Endothelial cell of umbilical vein (primary cell): ENCODE data around the gene SNRPA. TPM values are rescaled to one million over a fixed set of nuclear protein-coding genes. Genes with fewer than 3 reads are reported as not detected.

ENCODE experiments used
- BruUV-seq: library from RNA; stranded (reverse); fragments of 400-500 nt; replicated peaks from 2 replicates; lab custom pipeline; 2021; lab: Mats Ljungman, UMichigan
- CTCF ChIA-PET: fragments of 300-600, 350-600 bp; sonication (Branson Sonifier 250); formaldehyde crosslinking; loops from one replicate; lab custom pipeline; 2021; ENCODE audit warnings: antibody characterized with exemption, inconsistent platforms; lab: Charles Lee
- POLR2A ChIA-PET: fragments of 300-600, 350-600 bp; sonication (Branson Sonifier 250); formaldehyde crosslinking; loops from one replicate; lab custom pipeline; 2021; ENCODE audit warnings: antibody characterized with exemption, inconsistent platforms; lab: Charles Lee
- DNase-seq: peaks from one replicate; pipeline ENCODE4 v3.0.0-alpha.2; 2011; ENCODE audit warnings: low read depth, low spot score
- FAIRE-seq: peaks from 2 replicates; lab custom pipeline; 2011; peaks lifted over from hg19 to GRCh38; lab: Jason Lieb, UNC
- H2AFZ ChIP-seq: 2 replicates; pipeline ENCODE4 v1.6.0; 2012; ENCODE audit warnings: low read depth, low read length, control low read depth, inconsistent platforms
- H3K27ac ChIP-seq: 2 replicates; pipeline ENCODE4 v1.5.1; 2011; ENCODE audit warnings: low read depth, mild to moderate bottlenecking, control low read depth, low read length, moderate library complexity; ENCODE audit not compliant: insufficient read depth
- H3K27me3 ChIP-seq, 2 experiments: 2 replicates each; pipeline versions ENCODE4 v1.6.0 to v1.6.1; 2011; ENCODE audit warnings: low read length in 2 of 2, mixed read lengths in 1 of 2; ENCODE audit not compliant: control insufficient read depth in 2 of 2, insufficient read depth in 2 of 2
- H3K36me3 ChIP-seq, 2 experiments: 2 replicates in 1 of 2; 3 replicates in 1 of 2; pipeline ENCODE4 v1.5.1; 2011; ENCODE audit warnings: low read length in 2 of 2, mild to moderate bottlenecking in 1 of 2, moderate library complexity in 1 of 2; ENCODE audit not compliant: control insufficient read depth in 2 of 2, insufficient read depth in 2 of 2; ENCODE audit errors: extremely low read depth in 1 of 2
- H3K4me1 ChIP-seq: 3 replicates; pipeline ENCODE4 v1.5.1; 2011; ENCODE audit warnings: mild to moderate bottlenecking, low read length; ENCODE audit not compliant: control insufficient read depth, insufficient read depth; ENCODE audit errors: extremely low read depth
- H3K4me2 ChIP-seq: 2 replicates; pipeline ENCODE4 v1.6.1; 2011; ENCODE audit warnings: low read length, control low read depth, mixed read lengths; ENCODE audit not compliant: insufficient read depth
- H3K4me3 ChIP-seq, 3 experiments: fragments of 200-600 bp in 1 of 3; sonication (generic), shearing (Covaris generic) in 1 of 3; replicated peaks in 1 of 3; 2 replicates each; pipeline ENCODE4 v1.5.1; 2011 to 2016; ENCODE audit warnings: control low read depth in 3 of 3, low read length in 3 of 3, mild to moderate bottlenecking in 2 of 3, inconsistent platforms in 1 of 3, low read depth in 1 of 3, moderate library complexity in 1 of 3; ENCODE audit not compliant: insufficient read depth in 1 of 3
- H3K79me2 ChIP-seq: 2 replicates; pipeline ENCODE4 v1.6.0; 2012; ENCODE audit warnings: low read length, inconsistent platforms; ENCODE audit not compliant: control insufficient read depth, insufficient read depth
- H3K9ac ChIP-seq: replicated peaks from 2 replicates; pipeline ENCODE3; 2011; ENCODE audit warnings: low read length, control low read depth; ENCODE audit not compliant: insufficient read depth; ENCODE audit errors: extremely low read depth
- H3K9me1 ChIP-seq: replicated peaks from 3 replicates; pipeline ENCODE4 v1.6.0; 2011; ENCODE audit warnings: mild to moderate bottlenecking, low read length; ENCODE audit not compliant: control insufficient read depth, insufficient read depth; ENCODE audit errors: extremely low read depth
- H3K9me3 ChIP-seq: replicated peaks from 2 replicates; pipeline ENCODE4 v1.5.1; 2012; ENCODE audit warnings: low read length, inconsistent platforms; ENCODE audit not compliant: control insufficient read depth, insufficient read depth
- H4K20me1 ChIP-seq: replicated peaks from 2 replicates; pipeline ENCODE3; 2011; ENCODE audit warnings: mild to moderate bottlenecking, low read length; ENCODE audit not compliant: control insufficient read depth, insufficient read depth; ENCODE audit errors: extremely low read depth
- EZH2 ChIP-seq: IDR thresholded peaks from 2 replicates; pipeline ENCODE4 v1.6.1; 2012; ENCODE audit warnings: borderline replicate concordance, low read depth, mild to moderate bottlenecking, moderate library complexity, low read length, inconsistent platforms; ENCODE audit not compliant: severe bottlenecking
- FOS ChIP-seq: IDR thresholded peaks from 2 replicates; pipeline ENCODE4 v1.6.1; 2011; ENCODE audit warnings: mild to moderate bottlenecking, low read length, moderate library complexity, borderline replicate concordance; ENCODE audit not compliant: insufficient read depth
- GATA2 ChIP-seq: IDR thresholded peaks from 2 replicates; pipeline ENCODE4 v1.7.0; 2011; ENCODE audit warnings: low read depth, mild to moderate bottlenecking, moderate library complexity, mixed read lengths, low read length; ENCODE audit not compliant: insufficient read length, insufficient read depth
- JUN ChIP-seq: IDR thresholded peaks from 2 replicates; pipeline ENCODE4 v1.6.1; 2011; ENCODE audit warnings: borderline replicate concordance, low read depth; ENCODE audit not compliant: insufficient read length, insufficient read depth
- MYC ChIP-seq: IDR thresholded peaks from one replicate; pipeline ENCODE4 v1.6.1; 2011; ENCODE audit warnings: mild to moderate bottlenecking, low read depth, low read length
- POLR2A ChIP-seq: IDR thresholded peaks from 2 replicates; pipeline ENCODE4 v1.6.1; 2012; ENCODE audit warnings: low read depth, mild to moderate bottlenecking, control low read depth, low read length
- POLR2AphosphoS5 ChIP-seq: IDR thresholded peaks from 2 replicates; pipeline ENCODE4 v1.6.1; 2012; ENCODE audit warnings: low read depth, mild to moderate bottlenecking, control low read depth, low read length, moderate library complexity; ENCODE audit not compliant: insufficient read depth
- dilution Hi-C: fragments of 300-500 bp; cut with MboI; formaldehyde crosslinking; loops from one replicate; pipeline ENCODE4 v1.15.0; 2019; ENCODE audit warnings: low sequenced_read_pairs; ENCODE audit not compliant: extremely low pct_ligation_motif_present
- intact Hi-C: fragments of 100-400 bp; cut with micrococcal nuclease; formaldehyde crosslinking; loops from one replicate; pipeline ENCODE4 v1.10.0; 2022
- polyA plus RNA-seq, 4 experiments: library from polyadenylated mRNA; depleted of rRNA in 3 of 4; stranded (reverse) in 3 of 4; unstranded in 1 of 4; fragments of >200 nt; gene quantifications; 2 replicates each; pipeline versions ENCODE4 v1.2.1 to v1.2.3, GENCODE V29; 2011 to 2012; ENCODE audit warnings: missing spikeins in 1 of 4
- total RNA-seq: library from RNA; stranded (reverse); gene quantifications from 2 replicates; pipeline ENCODE4 v1.2.3, GENCODE V29; 2021
- TF ChIP-seq, protein P1 (sequence below): IDR thresholded peaks from 2 replicates; pipeline ENCODE4 v1.6.1; 2011; ENCODE audit not compliant: insufficient read depth, insufficient read length
- TF ChIP-seq, protein P2 (sequence below), 2 donors: IDR thresholded peaks; 1 replicate in 1 of 2; 2 replicates in 1 of 2; pipeline ENCODE4 v1.5.1; 2011; ENCODE audit warnings: low read length in 2 of 2, mild to moderate bottlenecking in 2 of 2, moderate library complexity in 2 of 2, control low read depth in 1 of 2, inconsistent platforms in 1 of 2, low read depth in 1 of 2; ENCODE audit not compliant: insufficient read depth in 1 of 2; ENCODE audit errors: extremely low read depth in 1 of 2

SNRPA gene
- total and polyA plus RNA-seq, 2 donors (not counting 3 experiments of a cell fraction or from before 2014, with no cell fraction given): 84.6 to 131 TPM

DNA sequence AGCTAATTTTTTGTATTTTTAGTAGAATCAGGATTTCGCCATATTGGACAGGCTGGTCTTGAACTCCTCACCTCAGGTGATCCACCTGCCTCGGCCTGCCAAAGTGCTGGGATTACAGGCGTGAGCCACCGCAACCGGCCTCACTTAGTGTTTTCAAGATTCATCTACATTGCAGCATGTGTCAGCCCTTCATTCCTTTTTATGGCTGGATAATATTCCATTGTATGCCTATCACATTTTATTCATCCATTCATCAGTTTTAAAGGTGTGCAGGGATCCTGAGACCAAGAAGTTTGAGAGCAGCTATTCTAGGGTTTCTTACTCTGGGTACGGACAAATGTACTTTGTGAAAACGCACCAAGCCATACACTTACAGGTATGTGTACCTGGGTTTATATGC lies 43.4 kb upstream of the SNRPA start:
- Histone ChIP-seq H4K20me1 (no peaks in the 10 kb centered on the region), H3K4me3 (no peak overlapping the region), H3K4me1 (no peaks in the 10 kb centered on the region), H3K9me3 (no peaks in the 10 kb centered on the region), H3K27ac (no peak overlapping the region), H3K79me2 (no peaks in the 10 kb centered on the region), H2AFZ (no peak overlapping the region), H3K36me3 (peaks cover 0 to 10% of the 10 kb centered on the region in 2 experiments), H3K4me2 (no peak overlapping the region), H3K9me1 (no peaks in the 10 kb centered on the region), H3K9ac (no peak overlapping the region), H3K27me3 (no peaks in the 10 kb centered on the region)
- ChIA-PET CTCF (no interaction called here), POLR2A (no interaction called here)
- no peak for DNase-seq
- dilution Hi-C loops: no loop called here
- intact Hi-C loops: no loop called here
- TF ChIP-seq GATA2 (no peak), FOS (no peak), POLR2A (no peak), MYC (no peak), POLR2AphosphoS5 (no peak), JUN (no peak), EZH2 (no peak)
- TF ChIP-seq, protein P1, sequence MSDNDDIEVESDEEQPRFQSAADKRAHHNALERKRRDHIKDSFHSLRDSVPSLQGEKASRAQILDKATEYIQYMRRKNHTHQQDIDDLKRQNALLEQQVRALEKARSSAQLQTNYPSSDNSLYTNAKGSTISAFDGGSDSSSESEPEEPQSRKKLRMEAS: no peak
- TF ChIP-seq, protein P2, sequence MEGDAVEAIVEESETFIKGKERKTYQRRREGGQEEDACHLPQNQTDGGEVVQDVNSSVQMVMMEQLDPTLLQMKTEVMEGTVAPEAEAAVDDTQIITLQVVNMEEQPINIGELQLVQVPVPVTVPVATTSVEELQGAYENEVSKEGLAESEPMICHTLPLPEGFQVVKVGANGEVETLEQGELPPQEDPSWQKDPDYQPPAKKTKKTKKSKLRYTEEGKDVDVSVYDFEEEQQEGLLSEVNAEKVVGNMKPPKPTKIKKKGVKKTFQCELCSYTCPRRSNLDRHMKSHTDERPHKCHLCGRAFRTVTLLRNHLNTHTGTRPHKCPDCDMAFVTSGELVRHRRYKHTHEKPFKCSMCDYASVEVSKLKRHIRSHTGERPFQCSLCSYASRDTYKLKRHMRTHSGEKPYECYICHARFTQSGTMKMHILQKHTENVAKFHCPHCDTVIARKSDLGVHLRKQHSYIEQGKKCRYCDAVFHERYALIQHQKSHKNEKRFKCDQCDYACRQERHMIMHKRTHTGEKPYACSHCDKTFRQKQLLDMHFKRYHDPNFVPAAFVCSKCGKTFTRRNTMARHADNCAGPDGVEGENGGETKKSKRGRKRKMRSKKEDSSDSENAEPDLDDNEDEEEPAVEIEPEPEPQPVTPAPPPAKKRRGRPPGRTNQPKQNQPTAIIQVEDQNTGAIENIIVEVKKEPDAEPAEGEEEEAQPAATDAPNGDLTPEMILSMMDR (IDR thresholded peaks at IDR 0.05; ENCODE audit: extremely low read depth in 1 of 2, insufficient read depth in 1 of 2, low read depth in 1 of 2, low read length in 2 of 2): no peak
- FAIRE-seq: no peak
- no TSS peak for BruUV-seq
